Liver (tissue), 9 donors: ENCODE results near the gene KLK15. TPM values are rescaled to one million over a fixed set of nuclear protein-coding genes. Genes with fewer than 3 reads are reported as not detected.

Experiments used
- DNase-seq: peaks from one replicate; pipeline ENCODE4 v3.0.0-alpha.2; 2017; ENCODE audit warnings: low spot score
- H3K27ac ChIP-seq, 2 donors: one replicate each; pipeline ENCODE4 v1.7.0; 2013; ENCODE audit warnings: inconsistent platforms in 2 of 2, low read length in 2 of 2, control low read depth in 1 of 2, low read depth in 1 of 2, mild to moderate bottlenecking in 1 of 2
- H3K27me3 ChIP-seq, 4 donors: one replicate each; pipeline versions ENCODE4 v1.6.1 to v1.7.0; 2013; ENCODE audit warnings: low read length in 3 of 4, inconsistent platforms in 1 of 4, mild to moderate bottlenecking in 1 of 4, moderate library complexity in 1 of 4; ENCODE audit not compliant: control insufficient read depth in 4 of 4, insufficient read depth in 4 of 4
- H3K36me3 ChIP-seq, 4 donors: one replicate each; pipeline versions ENCODE4 v1.6.1 to v1.7.0; 2013; ENCODE audit warnings: low read length in 3 of 4, mild to moderate bottlenecking in 3 of 4, low read depth in 1 of 4, moderate library complexity in 1 of 4; ENCODE audit not compliant: control insufficient read depth in 4 of 4, insufficient read depth in 3 of 4
- H3K4me1 ChIP-seq, 4 donors: one replicate each; pipeline versions ENCODE4 v1.6.1 to v1.7.0; 2013; ENCODE audit warnings: low read length in 3 of 4, mild to moderate bottlenecking in 3 of 4, moderate library complexity in 1 of 4; ENCODE audit not compliant: control insufficient read depth in 4 of 4, insufficient read depth in 4 of 4
- H3K4me3 ChIP-seq, 3 donors: one replicate each; pipeline versions ENCODE4 v1.6.1 to v1.7.0; 2013; ENCODE audit warnings: low read length in 3 of 3, control low read depth in 1 of 3, low read depth in 1 of 3, mild to moderate bottlenecking in 1 of 3
- H3K9ac ChIP-seq, 2 donors: one replicate each; pipeline ENCODE4 v1.7.0; 2013; ENCODE audit warnings: low read length in 2 of 2, mild to moderate bottlenecking in 2 of 2, moderate library complexity in 2 of 2, control low read depth in 1 of 2, low read depth in 1 of 2
- H3K9me3 ChIP-seq, 4 donors: one replicate each; pipeline versions ENCODE4 v1.6.1 to v1.7.0; 2013; ENCODE audit warnings: low read length in 3 of 4; ENCODE audit not compliant: control insufficient read depth in 4 of 4
- ATF3 ChIP-seq: IDR thresholded peaks from 2 replicates; pipeline ENCODE4 v1.6.1; 2016; ENCODE audit warnings: antibody characterized with exemption
- CTCF ChIP-seq: fragments of 150-350 bp; IDR thresholded peaks from 2 replicates; pipeline ENCODE4 v1.5.1; 2017; ENCODE audit warnings: improper control_type of control experiment, low read depth, low read length; ENCODE audit not compliant: missing input control
- EGR1 ChIP-seq, 2 donors: IDR thresholded peaks; 2 replicates each; pipeline ENCODE4 v1.6.1; 2016 to 2018; ENCODE audit warnings: antibody characterized with exemption in 2 of 2, low read depth in 2 of 2
- HNF4A ChIP-seq, 2 donors: conservative IDR thresholded peaks; 2 replicates each; pipeline ENCODE4 v1.6.1; 2016; ENCODE audit warnings: antibody characterized with exemption in 2 of 2, mild to moderate bottlenecking in 2 of 2
- HNF4G ChIP-seq: IDR thresholded peaks from 2 replicates; pipeline ENCODE4 v1.6.1; 2016; ENCODE audit warnings: antibody characterized with exemption
- JUND ChIP-seq, 2 donors: IDR thresholded peaks; 2 replicates each; pipeline ENCODE4 v1.6.1; 2016; ENCODE audit warnings: antibody characterized with exemption in 2 of 2
- MAX ChIP-seq: IDR thresholded peaks from 2 replicates; pipeline ENCODE4 v1.6.1; 2016; ENCODE audit warnings: antibody characterized with exemption
- RAD21 ChIP-seq, 2 donors: IDR thresholded peaks; 2 replicates each; pipeline ENCODE4 v1.6.1; 2016; ENCODE audit warnings: antibody characterized with exemption in 2 of 2, mild to moderate bottlenecking in 2 of 2
- REST ChIP-seq: IDR thresholded peaks from 2 replicates; pipeline ENCODE4 v1.6.1; 2016; ENCODE audit warnings: antibody characterized with exemption, mild to moderate bottlenecking
- RXRA ChIP-seq, 2 donors: IDR thresholded peaks; 2 replicates each; pipeline ENCODE4 v1.6.1; 2017 to 2018; ENCODE audit warnings: antibody characterized with exemption in 2 of 2, mild to moderate bottlenecking in 1 of 2
- SP1 ChIP-seq: IDR thresholded peaks from 2 replicates; pipeline ENCODE4 v1.6.1; 2018; ENCODE audit warnings: antibody characterized with exemption, mild to moderate bottlenecking
- TAF1 ChIP-seq: conservative IDR thresholded peaks from 2 replicates; pipeline ENCODE4 v1.6.1; 2016; ENCODE audit warnings: antibody characterized with exemption, mild to moderate bottlenecking
- WGBS: extraction: QIAGEN DNeasy Blood & Tissue Kit; methylation state at CpG from one replicate; pipeline ENCODE4 v1.1.7; 2013; 5-methylcytosine and 5-hydroxymethylcytosine counted together
- polyA plus RNA-seq, 2 donors: library from polyadenylated mRNA; stranded (reverse) in 1 of 2; unstranded in 1 of 2; fragments of 200-250 nt in 1 of 2; fragments of >200 nt in 1 of 2; fragmentation: Nextera tagmentation in 1 of 2; extraction: Ambion mirVana in 1 of 2; gene quantifications; one replicate each; pipeline versions ENCODE4 v1.2.1 to v1.2.3, GENCODE V29; 2013 to 2015
- total RNA-seq, 2 donors: library from RNA; depleted of rRNA; stranded (reverse); fragments of >200 nt; gene quantifications; one replicate each; pipeline ENCODE4 v1.2.3, GENCODE V29; 2014
- donor health status: healthy.
- donor health status: healthy.
- donor health status: healthy.
- donor health status: healthy.
- donor health status: healthy.

KLK15 gene
- total and polyA plus RNA-seq, 4 donors: not detected

GRCh38 chr19:50799547-50799851, 33.9 kb downstream of the KLK15 start:
- 87% methylated on average over 3 of the region's 3 CpGs for WGBS
- DNase-seq: no peak
- H3K36me3 ChIP-seq: peaks cover 6 to 39% (median 9%) of the 10 kb centered on the region in 4 donors
- H3K27me3 ChIP-seq: no peaks in the 10 kb centered on the region
- no peak overlapping the region for H3K4me3 ChIP-seq
- H3K4me1 ChIP-seq: peaks cover 1 to 19% (median 14%) of the 10 kb centered on the region in 4 donors
- no peaks in the 10 kb centered on the region for H3K9me3 ChIP-seq
- no peak for TF ChIP-seq CTCF
- TF ChIP-seq HNF4A (conservative IDR thresholded peaks at IDR 0.05): no peak
- no peak for TF ChIP-seq REST
- TF ChIP-seq EGR1 (IDR thresholded peaks at IDR 0.05; ENCODE audit: low read depth in 2 of 2): no peak
- TF ChIP-seq MAX: no peak
- no peak for TF ChIP-seq RXRA (IDR thresholded peaks at IDR 0.05)
- TF ChIP-seq ATF3: no peak
- no peak for TF ChIP-seq TAF1
- no peak for TF ChIP-seq RAD21 (IDR thresholded peaks at IDR 0.05)
- H3K27ac ChIP-seq: no peak overlapping the region
- H3K9ac ChIP-seq: no peak overlapping the region

- Histone ChIP-seq H3K27ac (no peak overlapping the region), H3K4me1 (peaks cover 1 to 19% (median 14%) of the 10 kb centered on the region in 4 donors), H3K9ac (no peak overlapping the region), H3K9me3 (no peaks in the 10 kb centered on the region), H3K36me3 (peaks cover 6 to 39% (median 9%) of the 10 kb centered on the region in 4 donors), H3K27me3 (no peaks in the 10 kb centered on the region), H3K4me3 (no peak overlapping the region)
- no peak for DNase-seq
- WGBS: 93% methylated on average over 21 of the region's 21 CpGs
- TF ChIP-seq EGR1 (IDR thresholded peaks at IDR 0.05; ENCODE audit: low read depth in 2 of 2): no peak
- TF ChIP-seq HNF4G: no peak
- TF ChIP-seq SP1: no peak
- TF ChIP-seq JUND (IDR thresholded peaks at IDR 0.05): no peak
- no peak for TF ChIP-seq RAD21 (IDR thresholded peaks at IDR 0.05)
These were observed 34.5 kb downstream of the KLK15 start for GRCh38 chr19:50798659-50799546.
